ENCODE measurements around the gene PGM5. TPM values are rescaled to one million over a fixed set of nuclear protein-coding genes. Genes with fewer than 3 reads are reported as not detected.

The PGM5 gene
- polyA plus RNA-seq, 1 donor (not counting 4 experiments of a cell fraction or from before 2014, with no cell fraction given), result 0.18 TPM

DNA sequence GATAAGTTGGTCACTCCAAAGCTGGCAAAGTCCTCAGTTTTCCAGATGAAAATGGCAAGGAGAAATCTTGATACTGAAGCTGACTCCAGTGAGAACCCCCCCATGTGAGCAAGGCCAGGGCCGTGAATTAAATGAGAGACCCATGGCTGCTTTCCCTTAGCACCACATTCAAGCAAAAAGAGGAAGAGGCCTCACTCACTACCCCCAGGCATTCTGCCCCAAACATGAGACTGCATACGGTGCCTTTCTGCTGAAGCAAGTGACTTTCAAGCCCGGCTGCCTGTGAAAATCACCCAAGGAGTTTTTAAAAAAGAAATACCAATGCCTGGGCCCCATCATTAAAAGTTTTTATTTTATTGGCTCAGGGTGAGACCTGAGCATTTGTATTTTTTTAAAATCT lies 117.4 kb downstream of the PGM5 start:
- DNase-seq (ENCODE audit: low read depth, low spot score) (no peak), FAIRE-seq (no peak)
- no peaks in the 10 kb centered on the region for H3K4me1 ChIP-seq (ENCODE audit: control insufficient read depth, extremely low read depth, insufficient read depth, low read length)
- H3K79me2 ChIP-seq (ENCODE audit: control insufficient read depth, insufficient read depth, low read length), result no peaks in the 10 kb centered on the region
- dilution Hi-C loops (cut with MboI; ENCODE audit: extremely low pct_ligation_motif_present, low sequenced_read_pairs), result no loop called here
- H3K9me1 ChIP-seq (ENCODE audit: control insufficient read depth, extremely low read depth, insufficient read depth, low read length), result no peaks in the 10 kb centered on the region
- H3K4me2 ChIP-seq (ENCODE audit: control insufficient read depth, extremely low read depth, insufficient read depth, low read depth, low read length), result no peak overlapping the region
- H3K36me3 ChIP-seq (ENCODE audit: control insufficient read depth in 2 of 2, extremely low read depth in 1 of 2, insufficient read depth in 2 of 2, low read length in 2 of 2), result no peaks in the 10 kb centered on the region
- no peak overlapping the region for H3K9ac ChIP-seq (ENCODE audit: control insufficient read depth, extremely low read depth, insufficient read depth, low read length)
- H3K27me3 ChIP-seq (ENCODE audit: control insufficient read depth, extremely low read depth, insufficient read depth, low read length), result no peaks in the 10 kb centered on the region
- TF ChIP-seq CTCF (optimal IDR thresholded peaks at IDR 0.05 in 1 of 3, IDR thresholded peaks at IDR 0.05 in 1 of 3, conservative IDR thresholded peaks at IDR 0.05 in 1 of 3; ENCODE audit: extremely low read depth in 1 of 3, insufficient read depth in 2 of 3, low read length in 3 of 3) (no peak), EZH2 (IDR thresholded peaks at IDR 0.05; ENCODE audit: low read length) (no peak)
- H3K9me3 ChIP-seq (ENCODE audit: control insufficient read depth, low read depth, low read length), result no peaks in the 10 kb centered on the region
- H3K4me3 ChIP-seq (ENCODE audit: control insufficient read depth in 2 of 3, extremely low read depth in 1 of 3, insufficient read depth in 2 of 3, low read depth in 1 of 3, low read length in 3 of 3), result no peak overlapping the region
- no peak overlapping the region for H2AFZ ChIP-seq (ENCODE audit: control insufficient read depth, low read length)
- no peak overlapping the region for H3K27ac ChIP-seq (ENCODE audit: control insufficient read depth, insufficient read depth, low read length)
- no peaks in the 10 kb centered on the region for H4K20me1 ChIP-seq (ENCODE audit: control insufficient read depth, extremely low read depth, insufficient read depth, low read length)

DNA sequence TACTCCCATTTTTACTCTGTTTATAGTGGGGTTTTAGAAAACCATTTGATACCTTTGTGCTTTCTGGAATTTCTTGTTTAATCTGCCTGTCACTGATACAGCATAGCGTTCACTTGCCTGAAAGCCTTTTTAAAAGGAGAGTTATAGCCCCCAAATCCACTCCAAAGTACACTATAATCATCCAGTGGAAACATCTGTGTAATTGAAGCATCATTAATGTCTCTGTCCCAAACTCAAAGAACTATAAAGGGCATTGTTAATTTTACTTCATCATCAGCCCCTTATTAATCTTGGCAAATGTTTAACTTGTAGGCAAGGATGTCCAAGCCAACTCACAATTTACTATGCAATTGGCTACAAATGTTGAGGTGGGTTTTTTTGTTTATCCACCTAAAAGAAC lies 120.0 kb downstream of the PGM5 start:
- TF ChIP-seq CTCF (optimal IDR thresholded peaks at IDR 0.05 in 1 of 3, IDR thresholded peaks at IDR 0.05 in 1 of 3, conservative IDR thresholded peaks at IDR 0.05 in 1 of 3; ENCODE audit: extremely low read depth in 1 of 3, insufficient read depth in 2 of 3, low read length in 3 of 3) (no peak), EZH2 (IDR thresholded peaks at IDR 0.05; ENCODE audit: low read length) (no peak)

More for the DNA sequence above, 120.0 kb downstream of the PGM5 start:
- H3K36me3 ChIP-seq (ENCODE audit: control insufficient read depth in 2 of 2, extremely low read depth in 1 of 2, insufficient read depth in 2 of 2, low read length in 2 of 2), result no peaks in the 10 kb centered on the region
- DNase-seq (ENCODE audit: low read depth, low spot score) (no peak), FAIRE-seq (no peak)
- H3K4me3 ChIP-seq (ENCODE audit: control insufficient read depth in 2 of 3, extremely low read depth in 1 of 3, insufficient read depth in 2 of 3, low read depth in 1 of 3, low read length in 3 of 3), result no peak overlapping the region
- H3K4me1 ChIP-seq (ENCODE audit: control insufficient read depth, extremely low read depth, insufficient read depth, low read length), result no peaks in the 10 kb centered on the region
- H4K20me1 ChIP-seq (ENCODE audit: control insufficient read depth, extremely low read depth, insufficient read depth, low read length), result no peaks in the 10 kb centered on the region
- H3K27me3 ChIP-seq (ENCODE audit: control insufficient read depth, extremely low read depth, insufficient read depth, low read length), result no peaks in the 10 kb centered on the region
- H3K79me2 ChIP-seq (ENCODE audit: control insufficient read depth, insufficient read depth, low read length), result no peaks in the 10 kb centered on the region
- dilution Hi-C loops (cut with MboI; ENCODE audit: extremely low pct_ligation_motif_present, low sequenced_read_pairs), result no loop called here
- no peaks in the 10 kb centered on the region for H3K9me1 ChIP-seq (ENCODE audit: control insufficient read depth, extremely low read depth, insufficient read depth, low read length)
- H3K27ac ChIP-seq (ENCODE audit: control insufficient read depth, insufficient read depth, low read length), result no peak overlapping the region
- H3K4me2 ChIP-seq (ENCODE audit: control insufficient read depth, extremely low read depth, insufficient read depth, low read depth, low read length), result no peak overlapping the region
- no peak overlapping the region for H3K9ac ChIP-seq (ENCODE audit: control insufficient read depth, extremely low read depth, insufficient read depth, low read length)
- H2AFZ ChIP-seq (ENCODE audit: control insufficient read depth, low read length), result no peak overlapping the region
- H3K9me3 ChIP-seq (ENCODE audit: control insufficient read depth, low read depth, low read length), result no peaks in the 10 kb centered on the region

All from keratinocyte (primary cell).